HFF-Myc (cell line): Measurements from ENCODE around the gene FMNL3.

Source experiments
- DNase-seq: peaks from one replicate; pipeline ENCODE4 v3.0.0-alpha.2; 2011; ENCODE audit warnings: low read depth; ENCODE audit errors: extremely low read depth
- H3K4me3 ChIP-seq: replicated peaks from 2 replicates; pipeline ENCODE4 v1.5.1; 2011; ENCODE audit warnings: low read depth, mild to moderate bottlenecking, control low read depth, low read length
- TF ChIP-seq, protein P1 (sequence below): IDR thresholded peaks from 2 replicates; pipeline ENCODE4 v1.5.1; 2012; ENCODE audit warnings: mild to moderate bottlenecking, low read depth, low read length, control low read depth; ENCODE audit errors: missing control alignments

Gene FMNL3

DNA sequence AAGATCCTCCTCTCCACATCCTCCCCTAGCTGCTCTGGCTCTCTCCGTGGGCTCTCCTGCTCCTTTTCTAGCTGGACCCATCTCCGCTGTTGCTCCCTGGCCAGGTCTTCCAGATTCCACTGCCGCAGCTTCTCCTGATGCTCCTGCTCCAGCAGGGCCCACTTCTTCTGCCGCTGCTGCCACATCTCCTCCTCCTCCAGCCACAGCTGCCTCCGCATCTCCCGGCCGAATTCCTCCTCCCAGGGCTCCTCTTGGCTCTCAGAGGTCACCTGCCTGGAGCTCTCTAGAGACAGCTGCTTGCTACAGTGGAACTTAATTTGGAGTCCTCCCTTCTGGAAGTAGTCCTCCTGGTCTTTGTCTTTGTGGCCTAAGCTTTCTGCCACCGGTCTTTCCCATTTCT, 107.2 kb downstream of the FMNL3 start:
- DNase-seq: no peak
- H3K4me3 ChIP-seq: no peak overlapping the region
- TF ChIP-seq, protein P1, sequence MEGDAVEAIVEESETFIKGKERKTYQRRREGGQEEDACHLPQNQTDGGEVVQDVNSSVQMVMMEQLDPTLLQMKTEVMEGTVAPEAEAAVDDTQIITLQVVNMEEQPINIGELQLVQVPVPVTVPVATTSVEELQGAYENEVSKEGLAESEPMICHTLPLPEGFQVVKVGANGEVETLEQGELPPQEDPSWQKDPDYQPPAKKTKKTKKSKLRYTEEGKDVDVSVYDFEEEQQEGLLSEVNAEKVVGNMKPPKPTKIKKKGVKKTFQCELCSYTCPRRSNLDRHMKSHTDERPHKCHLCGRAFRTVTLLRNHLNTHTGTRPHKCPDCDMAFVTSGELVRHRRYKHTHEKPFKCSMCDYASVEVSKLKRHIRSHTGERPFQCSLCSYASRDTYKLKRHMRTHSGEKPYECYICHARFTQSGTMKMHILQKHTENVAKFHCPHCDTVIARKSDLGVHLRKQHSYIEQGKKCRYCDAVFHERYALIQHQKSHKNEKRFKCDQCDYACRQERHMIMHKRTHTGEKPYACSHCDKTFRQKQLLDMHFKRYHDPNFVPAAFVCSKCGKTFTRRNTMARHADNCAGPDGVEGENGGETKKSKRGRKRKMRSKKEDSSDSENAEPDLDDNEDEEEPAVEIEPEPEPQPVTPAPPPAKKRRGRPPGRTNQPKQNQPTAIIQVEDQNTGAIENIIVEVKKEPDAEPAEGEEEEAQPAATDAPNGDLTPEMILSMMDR: no peak

DNA sequence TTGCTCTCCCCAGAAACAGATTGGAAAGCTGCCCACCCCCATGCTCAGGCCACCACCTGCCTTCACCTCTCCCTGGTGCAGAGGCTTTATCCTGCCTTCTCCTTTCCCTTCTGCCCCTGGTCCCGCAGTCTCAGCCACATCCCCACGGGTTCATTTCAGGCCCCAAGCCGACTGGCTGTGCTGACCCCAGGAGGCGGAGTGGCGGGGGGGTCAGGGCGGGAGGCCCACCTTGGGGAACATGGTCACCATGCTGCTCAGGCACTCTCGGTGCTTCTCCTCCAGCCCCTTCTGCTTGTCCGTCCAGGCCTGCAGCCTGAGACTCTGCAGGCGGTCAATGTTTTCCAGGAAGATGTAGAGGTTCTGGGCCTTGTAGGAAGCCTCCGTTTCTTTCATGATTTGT, 108.7 kb downstream of the FMNL3 start:
- no peak overlapping the region for H3K4me3 ChIP-seq
- no peak for DNase-seq
- TF ChIP-seq, protein P1: no peak

DNA sequence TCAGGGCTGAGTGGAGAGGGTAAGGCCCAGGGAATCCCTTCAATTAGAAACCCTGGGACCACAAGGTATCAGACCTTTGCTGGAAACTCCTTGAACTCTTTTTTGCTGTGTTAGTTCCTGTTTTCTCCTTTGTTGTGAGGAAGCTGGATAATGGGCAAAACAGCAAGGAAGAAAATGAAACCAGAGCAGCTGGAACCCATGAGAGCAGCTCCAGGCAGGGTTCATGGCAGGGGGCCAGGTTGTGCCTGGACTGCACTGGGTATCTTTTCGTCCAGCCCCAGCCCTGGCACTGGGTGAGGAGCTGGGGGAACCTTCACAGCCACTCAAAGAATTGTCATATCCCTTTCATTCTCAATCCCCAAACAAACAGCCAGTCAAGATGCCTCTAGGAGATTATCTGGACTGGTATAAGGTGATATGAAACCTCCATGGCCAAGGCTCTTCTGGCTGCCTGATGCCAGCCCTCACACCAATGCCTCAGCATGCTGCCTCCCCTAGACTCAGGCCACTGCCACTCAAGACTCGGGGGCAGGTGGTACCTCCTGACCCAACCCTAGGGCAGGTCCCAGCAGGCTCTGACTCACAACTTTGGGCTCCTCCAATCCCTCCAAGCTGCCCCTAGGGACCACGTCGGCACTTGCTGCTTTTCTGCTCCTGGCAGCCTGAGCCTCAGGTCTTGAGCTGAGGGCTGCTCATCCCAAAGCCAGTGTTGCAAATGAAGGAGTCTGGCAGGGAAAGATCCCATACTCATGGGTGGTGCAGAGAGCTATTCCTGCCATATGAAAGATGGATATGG, 118.3 kb downstream of the FMNL3 start:
- no peak for DNase-seq
- H3K4me3 ChIP-seq: no peak overlapping the region
- TF ChIP-seq, protein P1: no peak

DNA sequence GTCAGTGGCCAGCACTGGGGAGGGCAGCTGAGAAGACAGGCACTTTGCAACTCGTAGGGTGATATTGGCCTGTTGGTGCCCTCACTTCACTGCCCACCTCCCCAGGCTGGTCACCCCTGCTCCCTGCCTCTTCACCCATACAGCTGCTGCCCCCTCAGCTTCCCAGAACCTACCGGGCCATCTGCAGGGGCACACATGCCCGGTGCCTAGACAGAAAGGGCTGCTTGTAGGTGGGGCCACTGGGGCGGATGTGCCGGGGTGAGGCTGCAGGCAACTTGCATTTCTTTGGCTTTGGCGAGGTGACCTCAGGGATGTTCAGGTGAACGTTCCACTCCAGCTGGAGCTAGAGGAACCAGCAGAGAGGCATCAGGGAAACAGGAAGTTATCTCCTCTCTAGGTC, 118.9 kb downstream of the FMNL3 start:
- DNase-seq: no peak
- no peak overlapping the region for H3K4me3 ChIP-seq
- TF ChIP-seq, protein P1: no peak

DNA sequence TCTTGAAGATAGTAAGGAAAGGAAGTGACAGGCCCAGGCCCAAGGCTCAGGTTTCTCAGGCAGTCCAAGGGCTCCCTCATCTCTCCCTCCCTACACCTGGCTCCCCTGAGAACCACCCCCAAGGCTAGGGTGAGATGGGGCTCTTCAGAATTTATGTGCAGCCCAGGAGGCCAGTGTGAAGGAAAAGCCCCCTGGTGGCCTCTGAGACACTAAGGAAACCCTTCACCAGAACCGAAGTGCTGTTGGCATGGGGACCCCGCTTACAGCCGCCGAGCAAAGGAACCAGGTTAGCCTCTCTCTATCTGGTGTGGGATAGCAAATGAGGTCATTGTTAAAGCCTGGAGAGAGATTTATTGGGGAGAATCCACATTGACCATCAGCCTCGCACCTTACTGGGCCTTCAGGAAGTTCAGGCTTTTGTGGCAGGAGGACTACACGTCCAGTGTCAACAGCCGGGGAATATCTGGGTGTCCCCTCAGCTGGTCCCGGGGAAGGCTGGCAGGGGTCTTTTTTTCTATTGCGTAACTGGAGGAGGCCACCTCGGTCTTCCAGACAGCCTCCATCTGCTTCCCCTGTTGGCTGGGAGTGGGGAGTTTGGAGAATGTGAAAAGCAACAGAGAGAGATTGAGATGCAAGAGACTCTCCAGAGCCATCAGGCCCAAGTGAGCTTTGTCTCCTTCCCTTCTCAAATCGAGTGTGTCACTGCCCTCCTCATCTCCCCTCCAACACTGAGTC, 119.9 kb downstream of the FMNL3 start:
- no peak for DNase-seq
- TF ChIP-seq, protein P1: no peak
- no peak overlapping the region for H3K4me3 ChIP-seq
